GM19468 (cell line): ENCODE results near the gene HASPIN.

Experiments used
- ATAC-seq: cut with Tn5 transposase; IDR thresholded peaks from one replicate; pipeline ENCODE4 v1.9.1; 2021; ENCODE audit warnings: mild to moderate bottlenecking, moderate library complexity, moderate number of reproducible peaks; ENCODE audit not compliant: unreplicated experiment; ENCODE audit errors: extremely low read depth

HASPIN gene

GRCh38 chr17:3762922-3763776, 39.4 kb downstream of the HASPIN start:
- no peak for ATAC-seq

GRCh38 chr17:3763777-3764170, 40.1 kb downstream of the HASPIN start:
- ATAC-seq = no peak

- no peak for ATAC-seq
These were observed 42.3 kb downstream of the HASPIN start for GRCh38 chr17:3765981-3766380.

GRCh38 chr17:3766779-3767178, 43.1 kb downstream of the HASPIN start:
- ATAC-seq = no peak

GRCh38 chr17:3768341-3768740, 44.6 kb downstream of the HASPIN start:
- ATAC-seq = no peak

- ATAC-seq = no peak
These were observed 45.1 kb downstream of the HASPIN start for GRCh38 chr17:3768769-3769168.

GRCh38 chr17:3770466-3770865, 46.8 kb downstream of the HASPIN start:
- ATAC-seq = no peak

- no peak for ATAC-seq
These were observed 47.4 kb downstream of the HASPIN start for GRCh38 chr17:3771140-3771539.

GRCh38 chr17:3772764-3773163, 49.1 kb downstream of the HASPIN start:
- no peak for ATAC-seq

- ATAC-seq = no peak
These were observed 49.8 kb downstream of the HASPIN start for GRCh38 chr17:3773511-3773910.

- ATAC-seq = no peak
These were observed 50.3 kb downstream of the HASPIN start for GRCh38 chr17:3773966-3774365.
